ENCODE data around the gene PTPRJ.
A peak's percentile ranks its signal among the peaks of the same experiment; 100 is the strongest.

PTPRJ gene

GRCh38 chr11:48096588-48097525 is 116.5 kb downstream of the PTPRJ start:
- DNase-seq = no peak

DNA sequence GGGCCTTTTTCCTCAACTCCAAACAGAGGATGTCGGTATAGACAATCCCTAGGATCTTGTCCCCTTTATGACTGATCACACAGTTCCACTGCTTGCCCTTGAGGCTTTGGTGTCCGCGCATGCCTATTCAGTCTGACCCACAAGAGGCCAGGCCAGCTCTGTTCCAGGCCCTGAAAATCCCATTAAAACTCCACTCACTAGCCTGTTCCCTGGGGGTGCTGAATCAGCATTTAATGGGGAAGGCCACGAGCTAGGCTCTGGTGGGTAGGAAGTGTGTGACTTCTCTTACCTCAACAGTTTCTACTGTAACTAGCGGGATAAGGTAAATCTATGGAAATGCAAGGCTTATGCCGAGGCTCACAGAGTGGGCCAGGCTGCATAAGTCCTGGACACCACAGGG is 117.7 kb downstream of the PTPRJ start:
- DNase-seq = no peak

DNA sequence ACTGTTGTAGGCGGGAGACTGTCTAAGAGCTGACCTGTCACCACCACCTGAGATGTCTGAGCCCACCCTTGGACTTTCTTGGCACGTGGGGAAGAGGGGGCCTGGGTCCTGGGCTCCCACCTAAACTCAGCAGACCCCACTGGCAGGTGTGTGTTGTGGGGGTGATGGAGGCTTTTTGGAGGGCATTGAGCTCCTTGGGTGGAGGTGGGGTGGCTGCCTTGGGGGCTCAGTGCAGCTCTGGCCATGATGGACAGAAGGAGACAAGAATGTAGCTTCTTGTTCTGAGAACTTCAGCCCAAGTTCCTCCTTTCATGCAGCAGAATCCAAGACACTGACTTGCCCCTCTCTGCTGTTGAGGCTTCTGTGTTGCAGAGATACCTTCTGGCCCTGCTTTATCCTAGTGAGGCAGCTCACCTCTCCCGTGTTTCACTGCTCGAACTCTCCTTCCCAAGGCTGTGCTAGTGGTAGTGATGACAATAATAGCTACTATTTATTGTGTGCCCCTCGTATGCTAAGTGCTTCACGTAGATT is 119.6 kb downstream of the PTPRJ start:
- no peak for DNase-seq

GRCh38 chr11:48101044-48101733 is 120.8 kb downstream of the PTPRJ start:
- no peak for DNase-seq

DNA sequence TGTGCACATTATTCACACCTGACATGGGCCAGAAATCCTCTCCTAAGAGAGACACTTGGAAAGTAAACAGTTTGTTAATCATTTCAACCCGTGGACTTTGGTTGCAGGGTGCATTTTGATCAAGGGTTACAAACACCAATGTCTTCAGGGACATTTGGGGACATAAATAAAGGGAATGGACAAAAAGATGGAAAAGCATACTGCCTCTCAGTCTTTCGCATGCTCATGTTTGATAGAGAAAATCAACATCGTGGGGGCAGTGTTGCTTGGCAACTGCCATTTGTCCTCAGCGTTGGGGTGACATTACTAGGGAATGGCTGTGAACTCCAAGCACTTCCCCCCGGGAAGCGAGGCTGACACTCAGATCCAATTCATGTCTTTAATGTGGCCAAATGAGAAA is 121.6 kb downstream of the PTPRJ start:
- DNase-seq = peak; percentile 40

DNA sequence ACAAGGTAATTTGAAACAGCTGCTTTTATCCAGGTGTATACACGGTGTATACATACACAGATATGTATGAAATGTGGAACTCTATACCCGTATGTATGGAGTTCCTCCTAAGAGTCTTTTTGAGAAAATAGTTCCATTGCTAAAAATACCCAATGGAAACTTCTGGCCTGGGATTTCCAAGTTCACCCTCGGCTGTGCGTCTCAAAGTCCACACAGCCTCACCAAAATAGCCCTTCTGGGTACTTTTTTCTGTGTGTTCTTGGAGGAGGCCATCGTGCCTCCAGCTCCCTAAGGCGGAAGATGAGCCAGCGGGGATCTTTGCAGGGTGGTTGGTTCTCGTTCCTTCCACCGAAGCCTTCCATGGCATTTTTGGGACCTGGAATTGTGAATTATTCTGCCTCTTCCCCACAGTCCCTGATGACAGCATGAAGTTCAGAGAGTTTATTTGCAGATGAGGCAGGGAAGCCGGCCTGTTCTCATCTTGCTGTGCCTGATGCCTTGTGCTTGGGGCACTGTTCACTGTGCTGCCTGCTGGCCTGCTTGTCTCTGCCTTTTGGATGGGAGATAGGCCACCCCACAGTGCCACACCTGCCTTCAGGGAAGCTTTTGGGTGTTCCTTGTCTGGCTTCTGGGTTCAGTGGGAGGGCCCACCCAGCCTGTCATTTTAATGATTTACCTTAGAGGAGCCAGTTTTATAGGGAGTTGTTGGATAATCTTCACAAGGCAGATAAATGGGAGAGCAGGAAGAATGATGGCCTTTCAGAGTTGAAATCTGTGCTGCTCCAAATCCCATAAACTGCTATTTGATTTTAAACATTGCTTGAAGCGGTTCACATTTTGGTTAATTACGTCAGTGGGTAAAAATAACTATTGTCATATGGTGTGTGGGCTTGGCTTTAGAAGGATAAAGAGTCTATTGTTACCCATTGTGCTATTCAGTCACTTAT is 123.5 kb downstream of the PTPRJ start:
- no peak for DNase-seq

DNA sequence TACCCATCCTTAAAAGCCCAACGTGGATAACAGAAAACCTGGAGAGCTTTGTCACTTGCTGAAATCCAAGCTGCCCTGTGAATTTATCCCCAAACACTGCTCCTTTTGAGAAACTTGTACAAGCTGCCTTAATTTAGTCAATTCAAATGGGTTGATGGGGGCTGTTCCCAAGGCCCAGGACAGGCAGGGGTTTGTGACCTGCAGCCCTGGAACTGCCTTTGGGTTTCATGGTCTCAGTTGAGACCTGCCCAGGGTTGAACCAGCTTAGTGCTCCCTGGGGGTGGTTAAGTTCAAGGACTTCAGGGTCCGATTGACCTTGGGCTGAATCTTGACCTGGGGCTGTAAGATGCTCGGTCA is 124.2 kb downstream of the PTPRJ start:
- DNase-seq = no peak

- no peak for DNase-seq
These were observed 125.0 kb downstream of the PTPRJ start for GRCh38 chr11:48105096-48105990.

GRCh38 chr11:48106166-48106565 is 125.8 kb downstream of the PTPRJ start:
- DNase-seq = no peak

DNA sequence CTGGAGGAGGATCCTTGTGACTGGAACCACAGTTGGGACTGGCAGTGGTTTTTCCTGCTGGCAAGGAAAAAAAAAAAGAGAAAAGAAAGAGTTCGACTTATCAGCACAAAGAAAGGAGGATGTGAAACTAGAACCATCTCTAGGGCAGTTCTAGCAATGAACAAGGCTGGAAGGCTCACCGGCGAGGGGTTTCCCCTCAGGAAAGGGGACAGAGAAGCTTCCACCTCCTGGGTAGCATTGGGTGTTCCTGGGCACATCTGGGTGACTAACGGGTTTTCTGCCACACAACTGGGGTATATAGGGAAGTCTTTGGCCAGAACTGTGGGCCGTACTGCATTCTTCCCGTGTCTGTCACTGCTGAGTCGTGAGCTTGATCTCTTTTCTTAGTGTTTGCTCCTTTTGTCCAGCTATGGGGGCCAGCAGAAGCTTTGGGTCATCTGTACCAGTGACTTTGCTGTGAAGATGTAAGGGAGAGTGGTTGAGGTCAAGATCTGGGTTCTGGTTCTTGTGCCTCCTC is 126.9 kb downstream of the PTPRJ start:
- no peak for DNase-seq

- DNase-seq = no peak
These were observed 128.1 kb downstream of the PTPRJ start for GRCh38 chr11:48108231-48109045.

DNA sequence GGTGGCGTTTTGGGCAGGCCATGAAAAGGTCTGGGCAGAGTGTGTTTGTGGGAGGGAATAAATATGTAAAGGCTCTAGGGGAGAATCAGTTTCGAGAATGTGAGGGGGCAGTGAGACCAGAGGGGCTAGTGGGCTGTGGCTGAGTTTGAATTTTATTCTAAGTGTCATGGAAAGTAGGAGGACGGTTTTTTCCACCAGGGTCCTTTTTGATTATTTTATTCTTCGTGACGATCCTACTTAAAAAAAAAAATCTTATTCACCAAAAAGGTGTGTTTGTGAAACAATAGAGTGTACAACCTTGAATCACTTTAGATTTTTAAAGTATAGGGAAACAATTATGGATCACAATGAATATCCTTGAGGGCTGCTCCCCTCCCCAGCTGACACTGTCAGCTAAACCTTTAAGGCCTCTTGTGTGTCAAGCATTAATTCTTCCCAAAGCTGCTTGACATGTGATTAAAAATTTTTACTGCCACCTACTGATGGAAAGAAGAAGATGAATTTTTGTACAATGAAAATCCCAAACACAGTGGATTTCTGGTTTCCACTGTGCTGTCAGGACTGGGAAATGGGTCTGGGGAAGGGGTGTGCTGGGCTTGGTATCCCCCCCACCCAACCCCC is 128.8 kb downstream of the PTPRJ start:
- DNase-seq = peak; percentile 74

GRCh38 chr11:48110509-48110766 is 130.1 kb downstream of the PTPRJ start:
- no peak for DNase-seq

- DNase-seq = no peak
These were observed 131.5 kb downstream of the PTPRJ start for GRCh38 chr11:48111891-48112290.

- no peak for DNase-seq
These were observed 134.4 kb downstream of the PTPRJ start for GRCh38 chr11:48114740-48115139.

GRCh38 chr11:48116437-48117228 is 136.3 kb downstream of the PTPRJ start:
- no peak for DNase-seq

DNA sequence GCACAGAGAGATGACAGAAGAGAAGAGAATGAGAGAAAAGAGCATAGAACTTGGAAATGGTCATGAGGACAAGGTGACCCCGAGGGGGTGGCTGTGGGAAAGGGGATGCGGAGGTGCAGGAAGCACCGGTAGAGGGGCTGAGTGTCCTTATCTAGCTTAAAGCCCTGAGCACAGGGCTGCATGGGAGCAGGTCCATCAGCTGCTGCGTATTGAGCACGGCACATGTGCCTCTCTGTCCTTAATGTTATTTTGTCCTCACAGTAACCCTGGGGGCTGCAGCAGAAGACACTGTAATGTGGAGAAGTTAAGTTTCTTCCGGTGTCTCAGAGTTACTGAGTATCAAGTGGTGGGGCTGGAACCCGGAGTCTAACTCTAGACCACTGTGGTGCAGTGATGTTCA is 141.9 kb downstream of the PTPRJ start:
- no peak for DNase-seq

- no peak for DNase-seq
These were observed 142.3 kb downstream of the PTPRJ start for GRCh38 chr11:48122656-48123055.

- DNase-seq = no peak
These were observed 143.0 kb downstream of the PTPRJ start for GRCh38 chr11:48123254-48123875.

Measured in NCI-H1092 treated with DMSO at 0.1 percent for 48 hours (cell line).